Dermis microvascular lymphatic vessel endothelial cell (primary cell): Measurements from ENCODE around the gene BTBD18. TPM values are rescaled to one million over a fixed set of nuclear protein-coding genes. Genes with fewer than 3 reads are reported as not detected.

ENCODE experiments used
- DNase-seq, 2 donors: peaks; one replicate each; pipeline versions ENCODE4 v3.0.0 to v3.0.0-alpha.2; 2010; ENCODE audit warnings: low read depth in 2 of 2
- total RNA-seq: library from RNA; depleted of rRNA; stranded (reverse); fragments of >200 nt; gene quantifications from 2 replicates; pipeline ENCODE4 v1.2.1, GENCODE V29; 2014

Gene BTBD18, protein sequence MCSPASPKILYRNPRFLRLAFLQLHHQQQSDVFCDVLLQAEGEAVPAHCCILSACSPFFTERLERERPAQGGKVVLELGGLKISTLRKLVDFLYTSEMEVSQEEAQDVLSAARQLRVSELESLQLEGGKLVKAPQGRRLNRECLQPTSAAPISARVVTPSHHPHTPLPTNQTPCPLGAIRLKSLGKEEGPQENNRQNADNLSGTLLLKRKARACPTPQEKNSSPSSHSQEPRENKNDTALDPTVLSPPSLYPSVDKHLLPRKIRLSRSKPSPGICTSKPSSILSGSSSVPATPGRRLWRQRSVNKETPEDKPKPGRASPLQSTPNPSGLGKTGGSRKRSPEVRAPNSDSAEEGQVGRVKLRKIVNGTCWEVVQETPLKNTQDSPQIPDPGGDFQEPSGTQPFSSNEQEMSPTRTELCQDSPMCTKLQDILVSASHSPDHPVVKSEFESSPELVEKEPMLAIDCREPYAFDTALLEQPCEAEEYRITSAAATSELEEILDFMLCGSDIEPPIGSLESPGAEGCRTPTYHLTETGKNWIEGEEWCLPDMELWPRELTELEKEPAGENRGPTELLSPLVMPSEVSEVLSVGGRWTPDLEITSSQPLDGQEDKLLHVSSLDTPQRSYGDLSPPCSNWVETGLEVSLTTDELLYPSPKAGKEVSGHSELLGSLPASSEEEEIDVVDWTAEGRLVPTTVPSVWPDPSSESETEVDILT
- not detected in 2 replicates for total RNA-seq

DNA sequence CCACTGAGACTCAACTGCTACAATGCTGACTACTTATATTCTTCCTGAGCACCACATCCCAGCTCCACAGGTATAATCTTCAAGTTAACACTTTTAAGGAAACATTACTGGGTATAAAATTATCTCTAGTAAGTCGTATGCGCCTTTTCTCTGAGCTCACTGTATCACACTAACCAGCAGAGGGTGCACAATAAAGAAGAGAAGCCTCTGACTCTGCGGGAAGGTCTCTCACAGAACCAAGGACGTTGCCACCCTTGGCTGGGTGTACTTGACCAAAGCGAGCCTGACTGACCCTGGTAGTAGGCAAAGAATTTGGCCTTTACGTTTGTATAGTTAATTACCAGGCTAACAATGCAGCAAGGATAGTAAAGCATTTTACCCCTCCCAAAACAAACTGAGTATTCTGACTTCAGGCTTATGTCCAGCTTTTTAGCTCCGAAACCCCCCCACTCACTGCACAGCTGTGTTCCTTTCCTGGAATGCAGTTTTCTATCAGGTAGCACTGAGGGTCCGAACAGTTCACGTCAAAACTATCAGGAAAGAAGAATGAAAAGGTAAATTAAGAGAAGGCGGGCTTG lies at the start of gene BTBD18:
Gene BTBD18 (minus strand): TSS at position 144 of the 578 bp plus-strand sequence. CDS start 631 bp downstream, outside the sequence.
- DNase-seq: peak; percentile 36 to 74

DNA sequence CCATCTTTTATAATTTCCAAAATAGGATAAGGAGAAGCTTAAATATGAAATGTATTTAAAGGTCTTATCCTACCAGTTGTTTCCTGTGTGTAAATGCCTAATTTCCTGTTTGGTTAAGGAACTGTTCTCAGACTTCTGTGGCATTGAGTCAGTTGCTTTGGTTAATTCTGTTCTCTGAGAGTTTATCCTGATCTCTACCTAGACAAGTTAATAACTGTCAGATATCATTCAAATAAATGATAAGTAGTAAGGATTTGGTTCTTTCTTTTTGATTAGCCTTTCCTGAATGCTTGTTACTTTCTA lies 49.5 kb upstream of the BTBD18 start:
- DNase-seq: peak in 1 of 2 donors; percentile 66

DNA sequence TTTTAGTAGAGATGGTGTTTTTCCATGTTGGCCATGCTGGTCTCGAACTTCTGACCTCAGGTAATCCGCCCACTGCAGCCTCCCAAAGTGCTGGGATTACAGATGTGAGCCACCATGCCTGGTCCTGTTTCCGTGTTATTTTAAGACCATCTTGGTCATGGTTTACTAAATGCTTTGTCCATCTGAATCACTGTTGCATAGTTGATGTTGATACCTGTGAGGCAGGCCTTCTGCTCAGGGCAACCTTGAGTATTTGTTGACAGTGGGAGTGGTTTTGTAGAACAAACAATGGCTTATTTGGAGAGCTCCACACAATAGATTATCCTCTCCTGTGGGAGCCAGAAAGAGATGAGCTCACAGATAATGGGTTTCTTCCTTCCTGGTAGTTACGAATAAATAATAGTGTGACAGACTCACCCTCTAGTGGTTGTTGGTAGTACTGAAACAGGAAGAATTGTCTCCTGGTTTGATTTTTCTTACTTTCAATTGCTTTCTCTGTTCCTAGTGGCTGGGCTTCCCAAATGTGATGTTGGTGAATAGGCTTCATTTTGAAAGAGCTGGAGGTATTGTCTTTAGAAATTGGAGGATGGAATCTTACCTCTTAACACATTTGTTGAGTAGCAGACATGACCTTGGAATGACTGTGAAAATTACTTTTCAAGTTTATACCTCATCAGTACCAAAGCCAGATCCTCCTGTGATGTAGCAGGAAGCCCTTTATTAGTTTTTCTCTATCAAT lies 49.0 kb upstream of the BTBD18 start:
- DNase-seq: peak; percentile 82 to 87

DNA sequence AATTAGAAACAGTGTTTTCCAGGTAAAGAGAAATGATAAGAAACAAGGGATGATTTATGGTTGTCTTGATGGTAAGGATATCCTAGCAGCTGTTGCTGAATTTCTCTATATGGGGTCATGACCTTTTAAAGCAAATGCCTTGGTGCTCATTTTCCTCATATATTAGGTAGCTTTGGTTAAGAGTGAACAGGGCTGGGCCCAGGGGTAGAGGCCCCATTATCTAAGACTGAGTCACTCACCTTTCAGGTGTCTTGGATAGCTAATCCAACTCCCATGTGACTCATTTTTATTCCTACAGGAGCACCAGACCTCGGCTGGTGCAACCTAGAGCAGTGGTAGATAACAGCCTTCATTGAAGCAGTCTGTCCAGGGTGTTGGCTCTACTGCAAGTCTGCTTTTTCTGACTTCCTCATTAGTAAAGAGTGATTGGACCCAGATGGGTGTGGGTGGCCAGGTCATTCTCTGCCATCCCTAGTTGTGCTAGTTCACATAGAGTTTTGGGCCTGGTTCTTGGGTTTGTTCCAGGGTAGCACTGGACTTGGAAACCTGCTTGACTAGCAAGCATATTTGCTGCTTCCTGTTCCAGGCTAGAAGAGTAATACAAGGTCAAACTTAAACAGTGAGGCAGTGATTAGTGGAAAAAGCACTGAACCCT lies 47.4 kb upstream of the BTBD18 start:
- peak in 1 of 2 donors; percentile 49 for DNase-seq

DNA sequence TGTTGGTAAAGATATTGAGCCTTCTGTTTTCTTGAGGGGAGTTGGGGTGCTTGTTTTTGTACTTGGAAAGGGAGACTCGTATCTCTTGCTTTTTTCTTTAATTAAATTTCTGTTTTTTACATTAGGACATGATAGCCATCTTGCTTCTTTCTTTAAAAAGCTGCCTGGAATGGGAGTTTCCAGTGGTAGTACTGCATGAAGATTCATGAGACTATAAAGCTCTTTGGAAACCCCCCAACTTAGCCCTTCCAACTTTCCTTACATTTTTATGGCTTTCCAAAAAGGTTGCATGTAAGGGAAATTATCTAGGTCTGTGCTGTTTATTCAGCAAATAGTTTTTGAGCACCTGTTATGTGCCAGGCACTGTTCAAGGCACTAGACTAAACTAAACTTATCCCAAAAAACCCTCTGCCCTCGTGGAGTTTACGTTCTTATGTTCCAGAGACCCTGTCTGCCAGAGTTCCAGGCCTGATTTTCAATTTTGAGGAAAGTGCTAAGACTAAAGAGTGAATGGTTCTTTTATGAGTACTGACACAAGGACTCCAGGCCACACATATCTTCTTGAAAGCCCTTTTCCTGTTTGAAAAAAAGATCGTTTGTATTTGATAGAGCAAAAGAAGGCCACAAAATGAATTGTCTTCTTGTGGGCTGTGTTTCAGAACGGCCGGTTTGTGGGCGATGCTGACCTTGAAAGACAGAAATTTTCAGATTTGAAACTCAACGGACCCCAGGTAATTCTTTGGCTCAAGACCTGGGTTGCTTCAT lies 41.9 kb upstream of the BTBD18 start:
- DNase-seq: no peak

DNA sequence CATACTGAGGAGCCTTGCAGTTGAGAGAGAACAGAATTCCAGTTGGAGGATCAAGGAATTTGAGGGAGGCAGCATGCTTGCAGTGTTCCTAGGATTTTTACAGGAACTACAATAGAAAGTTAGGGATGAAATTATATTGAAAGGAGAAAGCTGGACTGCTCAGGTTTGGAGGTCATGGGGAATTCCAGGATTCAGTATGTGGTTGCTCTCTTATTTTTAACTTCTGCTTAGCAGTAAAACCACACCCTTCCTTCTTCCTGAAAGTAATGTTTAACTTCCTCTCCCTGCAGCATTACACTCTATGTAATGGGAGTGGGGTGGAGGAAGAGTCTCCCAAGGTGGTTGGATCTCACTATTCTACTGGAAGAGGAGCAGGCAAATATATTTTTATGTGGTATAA lies 41.3 kb upstream of the BTBD18 start:
- peak in 1 of 2 donors; percentile 66 for DNase-seq

DNA sequence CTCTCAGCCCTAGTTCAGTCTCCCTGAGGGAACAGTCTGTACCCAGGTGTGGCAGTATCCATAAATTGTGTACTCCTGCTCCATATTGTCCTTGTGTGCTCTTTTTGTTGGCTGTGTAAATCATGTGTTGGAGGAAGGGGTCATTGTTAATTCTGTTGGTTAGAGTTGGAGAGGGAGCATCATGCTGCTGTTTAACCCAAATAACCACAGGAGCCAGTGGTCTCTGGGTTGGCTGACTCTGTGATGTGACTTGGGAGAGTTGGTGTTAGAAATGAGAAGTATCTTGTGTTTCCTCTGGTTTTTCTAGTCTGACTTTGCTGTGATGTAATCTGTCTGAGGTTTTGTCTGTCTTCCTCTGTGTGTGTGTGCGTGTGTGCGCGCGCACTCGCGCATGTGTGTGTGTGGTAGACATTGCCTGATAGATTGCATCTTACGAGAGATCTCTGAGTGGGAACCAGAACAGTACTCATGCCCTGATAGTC lies 40.5 kb upstream of the BTBD18 start:
- DNase-seq: peak in 1 of 2 donors; percentile 49

DNA sequence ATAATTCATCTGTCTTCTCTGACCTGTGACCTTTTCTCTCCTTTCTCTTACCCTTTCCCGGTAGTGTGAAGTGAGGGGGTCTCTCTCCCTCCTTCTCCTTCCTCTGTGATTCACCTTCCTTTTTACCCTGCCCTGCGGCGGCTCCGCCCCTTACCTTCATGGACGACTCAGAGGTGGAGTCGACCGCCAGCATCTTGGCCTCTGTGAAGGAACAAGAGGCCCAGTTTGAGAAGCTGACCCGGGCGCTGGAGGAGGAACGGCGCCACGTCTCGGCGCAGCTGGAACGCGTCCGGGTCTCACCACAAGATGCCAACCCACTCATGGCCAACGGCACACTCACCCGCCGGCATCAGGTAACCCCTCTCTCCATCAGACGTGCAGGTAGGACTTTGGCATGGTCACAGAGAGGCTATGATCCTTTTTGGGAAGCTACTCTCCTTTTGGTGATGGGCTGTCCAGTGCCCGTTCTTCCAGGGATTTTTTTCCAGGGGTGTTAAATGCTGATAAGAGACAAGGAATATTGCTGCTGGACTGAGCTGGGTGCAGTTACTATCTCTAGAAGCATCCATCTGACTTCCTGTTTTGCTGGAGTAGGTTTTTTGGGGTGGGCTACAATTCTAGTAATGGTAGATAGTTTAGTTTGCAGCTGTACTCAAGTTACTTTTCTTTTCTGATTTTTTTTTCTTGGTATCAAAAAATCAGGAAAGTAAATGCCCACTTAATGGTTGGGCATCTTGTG lies 39.9 kb upstream of the BTBD18 start:
- DNase-seq: no peak

DNA sequence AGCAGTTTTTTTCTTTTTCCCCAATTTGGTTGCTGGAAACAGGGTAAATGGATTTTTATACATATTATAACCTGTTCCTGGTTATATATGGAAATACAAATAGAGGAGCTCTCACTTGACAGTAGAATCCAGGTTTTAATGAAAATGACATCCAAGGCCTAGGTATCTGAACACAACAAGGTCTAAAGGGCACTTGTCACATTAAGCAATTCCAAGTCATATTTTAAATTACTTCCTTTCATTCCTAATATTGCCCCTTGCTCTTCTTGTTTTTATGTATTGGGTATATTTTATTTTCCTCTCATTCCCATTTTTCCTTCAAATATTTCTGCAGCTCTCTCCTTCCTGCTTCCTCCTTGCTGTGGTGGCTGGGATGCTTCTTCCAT lies 37.1 kb upstream of the BTBD18 start:
- DNase-seq: no peak

DNA sequence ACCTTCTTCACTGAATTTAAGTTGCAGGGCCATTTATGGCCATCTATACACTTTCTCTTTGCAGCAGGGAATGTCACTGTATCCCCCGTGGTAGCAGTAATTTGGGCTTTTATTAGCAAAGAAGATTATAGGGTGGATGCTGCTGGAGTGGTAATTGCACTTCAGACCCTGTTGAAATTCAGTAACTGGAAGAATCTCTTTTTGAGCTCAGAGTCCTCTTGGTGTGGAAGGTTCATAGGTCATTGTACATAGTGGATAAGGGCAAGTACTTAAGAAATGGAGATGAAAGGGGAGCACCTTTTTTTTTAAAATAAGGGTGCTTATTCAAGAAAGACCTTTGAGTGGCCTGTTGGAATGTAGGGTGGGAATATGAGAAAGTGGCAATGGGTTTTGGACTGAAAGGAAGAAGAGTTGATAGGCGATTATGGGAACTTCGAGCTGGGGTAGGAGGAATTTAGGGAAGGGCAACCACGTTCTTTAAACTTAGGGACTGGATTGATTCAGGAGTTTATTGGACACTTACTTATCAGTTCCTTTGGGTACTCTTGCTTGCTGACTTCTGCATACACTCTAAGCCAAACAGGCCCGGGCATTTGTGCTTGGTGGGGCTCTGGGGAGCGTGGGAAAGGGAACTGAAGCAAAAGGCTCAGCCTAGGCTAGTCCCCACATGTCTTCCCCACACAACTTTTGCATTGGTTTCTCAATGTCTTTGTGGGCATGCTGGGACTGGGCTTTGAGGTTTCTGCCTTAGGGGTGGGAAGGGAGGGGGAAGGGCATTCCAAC lies 36.5 kb upstream of the BTBD18 start:
- no peak for DNase-seq

DNA sequence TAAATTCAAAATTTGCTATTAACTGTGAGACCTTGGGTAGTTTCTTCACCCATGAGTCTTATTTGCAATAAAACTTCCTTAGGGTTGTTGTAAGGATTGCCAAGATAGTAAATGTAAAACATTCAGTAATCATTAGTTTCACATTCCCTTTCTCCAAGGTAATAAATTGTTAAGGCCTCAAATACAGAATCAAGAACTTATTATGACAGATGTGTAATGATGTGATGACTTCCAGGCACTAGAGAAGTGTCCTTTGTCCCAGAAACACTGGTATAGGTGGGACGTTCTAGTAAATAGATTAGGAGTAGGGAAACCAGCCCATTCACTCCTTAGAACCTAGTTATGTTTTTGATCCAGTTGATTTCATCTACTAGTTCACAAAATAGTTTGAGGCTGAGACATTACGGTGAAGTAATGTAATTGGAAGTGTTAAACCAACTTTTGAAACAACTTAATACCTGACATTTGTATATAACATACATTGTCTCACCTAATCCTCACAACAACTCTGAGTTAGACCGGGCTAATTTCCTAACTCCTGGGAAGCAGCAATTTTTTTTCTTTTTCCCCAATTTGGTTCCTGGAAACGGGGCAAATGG lies 35.5 kb upstream of the BTBD18 start:
- no peak for DNase-seq

DNA sequence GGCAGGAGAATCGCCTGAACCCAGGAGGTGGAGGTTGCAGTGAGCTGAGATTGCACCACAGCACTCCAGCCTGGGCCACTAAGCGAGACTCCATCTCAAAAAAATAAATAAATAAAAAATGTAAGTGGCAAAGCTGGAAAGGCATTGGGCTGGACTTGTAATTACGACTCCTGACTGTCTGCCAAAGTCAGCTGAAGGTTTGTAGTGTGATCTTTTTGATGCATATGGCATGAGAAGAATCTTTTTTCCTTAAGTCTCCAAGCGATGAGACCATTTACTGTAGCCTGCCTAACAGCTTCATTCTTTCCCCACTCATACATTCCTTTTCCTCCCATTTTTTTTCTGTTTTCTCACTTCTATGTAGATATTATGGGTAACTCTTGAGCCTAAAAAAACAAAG lies 34.8 kb upstream of the BTBD18 start:
- no peak for DNase-seq

DNA sequence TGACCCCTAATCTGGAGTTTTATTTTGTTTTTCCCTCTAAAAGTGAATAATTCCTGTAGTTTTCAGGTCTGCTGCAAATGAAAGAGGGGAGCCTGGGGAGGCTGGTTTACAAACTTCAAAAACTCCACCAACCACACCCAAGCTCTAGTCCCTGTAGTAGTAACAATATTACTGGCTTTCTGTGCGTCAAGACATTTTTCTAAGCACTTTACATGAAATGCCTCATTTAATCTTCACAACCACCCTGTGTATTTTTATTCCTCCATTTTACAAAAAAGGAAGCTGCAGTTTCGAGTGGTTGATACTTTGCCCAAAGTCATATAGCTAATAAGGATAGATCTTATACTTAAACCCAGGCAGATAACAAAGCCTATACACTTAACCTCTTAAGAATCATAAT lies 33.5 kb upstream of the BTBD18 start:
- DNase-seq: no peak

DNA sequence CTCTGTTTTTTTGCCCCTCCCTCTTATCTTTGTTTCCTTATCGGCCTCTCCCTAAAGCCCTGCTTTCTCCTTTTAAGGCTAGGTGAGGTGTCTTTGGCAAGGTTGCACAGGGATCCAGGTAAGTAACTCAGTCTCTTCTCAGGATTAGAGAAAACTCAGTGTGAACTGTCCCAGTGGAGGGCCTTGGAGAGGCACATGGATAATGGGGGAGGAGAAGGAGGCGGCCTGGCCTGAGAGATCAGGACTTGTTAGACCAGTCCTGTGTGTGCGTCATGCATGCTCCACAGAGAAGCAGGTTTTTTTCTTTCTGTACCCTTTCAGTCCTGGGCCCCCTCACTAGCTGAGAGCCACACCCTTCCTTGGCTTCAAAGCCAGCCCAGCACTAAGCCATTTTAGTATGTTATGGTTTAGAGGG lies 29.9 kb upstream of the BTBD18 start:
- DNase-seq: peak in 1 of 2 donors; percentile 55

DNA sequence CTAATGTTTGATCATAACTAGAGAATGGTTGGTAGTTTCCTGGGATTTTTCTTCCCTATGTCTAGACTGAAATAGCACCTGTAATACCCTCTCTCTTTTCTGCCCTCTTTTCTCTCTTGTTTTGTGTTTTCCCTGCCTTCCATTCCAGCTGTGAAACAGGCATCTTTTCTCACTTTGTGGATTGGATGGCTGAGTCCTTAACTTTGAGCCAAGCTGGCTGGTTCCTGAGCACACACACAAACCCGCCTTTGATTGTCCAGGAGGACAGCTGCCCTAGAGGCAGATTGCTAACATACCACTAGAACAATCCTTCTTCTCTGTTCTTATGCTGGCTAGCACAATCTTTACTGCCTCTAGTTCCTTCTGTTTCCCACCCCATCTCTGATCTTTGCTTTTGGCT lies 27.7 kb upstream of the BTBD18 start:
- peak; percentile 40 to 74 for DNase-seq

DNA sequence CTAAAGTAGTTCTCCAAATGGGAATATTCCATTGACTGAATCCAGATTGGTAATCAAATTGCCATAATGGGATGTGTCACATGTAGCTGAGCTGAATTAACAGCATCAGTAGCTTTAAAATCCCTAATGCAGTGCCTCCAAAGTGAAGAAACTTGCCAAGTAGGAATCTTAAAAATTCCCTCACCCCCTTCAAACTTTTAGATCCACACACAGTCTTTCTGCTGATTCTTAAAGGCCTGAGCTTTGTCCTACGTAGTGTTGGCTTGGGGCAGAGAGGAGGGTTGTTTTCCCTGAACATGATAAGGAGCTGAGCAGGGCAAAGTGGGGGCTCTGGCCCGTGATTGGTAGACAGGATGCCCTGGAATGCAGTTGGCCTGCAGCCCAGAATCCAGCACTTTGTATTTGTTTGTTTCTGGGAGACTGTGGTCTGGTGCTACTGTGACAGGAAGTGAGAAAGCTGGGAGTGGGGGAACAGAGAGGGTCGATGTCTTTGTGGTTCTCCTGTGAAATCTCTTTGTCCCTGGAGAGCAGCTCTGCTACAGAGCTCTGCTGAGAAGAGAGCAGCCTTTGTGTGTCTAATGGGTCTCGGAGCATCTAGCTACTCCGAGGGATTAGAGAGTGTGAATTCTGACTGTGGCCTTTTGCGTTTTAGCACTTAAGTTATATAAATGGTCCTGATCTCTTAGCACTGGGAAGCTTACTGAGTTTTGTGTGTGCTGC lies 26.9 kb upstream of the BTBD18 start:
- peak; percentile 95 to 99 for DNase-seq

DNA sequence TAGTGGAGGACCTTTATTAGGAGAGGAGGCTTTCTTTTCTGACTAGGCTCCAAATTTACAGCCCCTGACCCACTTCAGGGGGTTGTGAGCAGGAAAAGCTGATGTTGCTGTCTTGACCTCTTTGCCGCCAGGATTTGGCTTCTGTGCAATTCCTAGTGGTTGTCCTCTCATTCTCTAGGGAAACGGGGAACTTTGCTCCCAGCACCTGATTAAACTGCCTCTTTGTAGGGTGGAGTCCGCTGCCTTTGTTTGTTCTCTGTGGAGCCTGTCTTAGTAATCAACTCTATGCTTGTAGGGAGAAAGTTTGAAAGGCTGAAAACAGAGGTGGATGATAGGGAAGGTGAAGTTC lies 26.3 kb upstream of the BTBD18 start:
- DNase-seq: peak; percentile 56 to 86

DNA sequence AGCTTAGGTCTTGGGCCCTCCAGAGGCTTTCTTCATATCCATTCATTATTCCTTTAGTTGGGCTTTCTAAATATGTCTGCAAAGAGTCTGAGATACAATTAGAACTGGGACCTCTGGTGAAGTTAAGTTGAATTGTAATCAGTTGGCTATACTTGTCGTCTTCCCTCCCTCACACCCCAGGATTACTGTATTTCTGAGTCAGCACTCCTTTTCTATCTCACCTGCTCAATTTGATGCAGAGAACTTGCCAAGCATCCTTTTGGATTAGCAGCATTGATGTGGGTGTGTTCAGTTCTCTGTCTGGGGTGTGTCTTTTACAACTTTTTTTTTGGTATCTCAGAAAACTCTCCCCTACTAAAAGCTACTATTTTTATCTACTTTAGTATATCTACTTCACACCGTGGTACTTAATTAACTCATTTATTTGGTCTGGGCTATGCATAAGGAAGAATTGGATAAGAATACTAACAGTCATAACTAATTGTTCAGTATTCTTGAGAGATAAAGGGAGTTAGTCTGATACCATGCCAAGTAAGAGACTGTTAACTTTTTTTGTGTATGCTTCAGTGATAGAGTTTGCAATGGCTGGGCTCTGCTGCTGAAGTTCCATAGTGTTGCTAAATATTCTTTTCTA lies 25.1 kb upstream of the BTBD18 start:
- DNase-seq: no peak
